GM12878 (cell line): ENCODE data around the gene CD2BP2. TPM values are rescaled to one million over a fixed set of nuclear protein-coding genes. Genes with fewer than 3 reads are reported as not detected.

ENCODE experiments used
- CHD2 ChIP-seq: IDR thresholded peaks from 2 replicates; pipeline ENCODE4 v1.6.1; 2011; ENCODE audit warnings: low read depth, low read length, improper control_type of control experiment, borderline replicate concordance
- CREB1 ChIP-seq: IDR thresholded peaks from 2 replicates; pipeline ENCODE4 v1.6.1; 2012; ENCODE audit warnings: low read depth, mild to moderate bottlenecking, inconsistent platforms
- CREM ChIP-seq: IDR thresholded peaks from 2 replicates; pipeline ENCODE4 v1.6.1; 2014; ENCODE audit warnings: antibody characterized with exemption, low read depth
- HDAC6 ChIP-seq: fragments of 200-600 bp; sonication (generic); IDR thresholded peaks from one replicate; pipeline ENCODE4 v1.8.0; 2017; ENCODE audit warnings: antibody characterized with exemption; ENCODE audit not compliant: unreplicated experiment
- HDGF ChIP-seq: fragments of 450-650 bp; IDR thresholded peaks from 2 replicates; pipeline ENCODE4 v1.6.1; 2016; ENCODE audit warnings: antibody characterized with exemption
- IKZF1 ChIP-seq: fragments of 450-650 bp; conservative IDR thresholded peaks from 2 replicates; pipeline ENCODE4 v1.6.1; 2017; ENCODE audit warnings: antibody characterized with exemption, mild to moderate bottlenecking
- NFXL1 ChIP-seq: fragments of 450-650 bp; IDR thresholded peaks from 2 replicates; pipeline ENCODE4 v1.6.1; 2017; ENCODE audit warnings: antibody characterized with exemption, mild to moderate bottlenecking, borderline replicate concordance
- PAX5 ChIP-seq: IDR thresholded peaks from 2 replicates; pipeline ENCODE4 v1.6.1; 2011; ENCODE audit warnings: low read depth, low read length, borderline replicate concordance
- POLR2A ChIP-seq: IDR thresholded peaks from 2 replicates; pipeline ENCODE4 v1.6.1; 2011; ENCODE audit warnings: low read depth, mild to moderate bottlenecking, low read length
- POU2F2 ChIP-seq: IDR thresholded peaks from 3 replicates; pipeline ENCODE4 v1.6.1; 2011; ENCODE audit warnings: low read depth, mild to moderate bottlenecking, low read length, borderline replicate concordance
- RAD51 ChIP-seq: fragments of 450-650 bp; IDR thresholded peaks from 2 replicates; pipeline ENCODE4 v1.6.1; 2016; ENCODE audit warnings: moderate library complexity, mild to moderate bottlenecking, inconsistent platforms
- RB1 ChIP-seq: fragments of 450-650 bp; formaldehyde crosslinking; IDR thresholded peaks from 2 replicates; pipeline ENCODE4 v1.6.1; 2017; ENCODE audit warnings: mild to moderate bottlenecking, borderline replicate concordance
- SIN3A ChIP-seq: IDR thresholded peaks from 2 replicates; pipeline ENCODE4 v1.6.1; 2012; ENCODE audit warnings: low read depth, low read length, improper control_type of control experiment
- SP1 ChIP-seq: IDR thresholded peaks from one replicate; pipeline ENCODE4 v1.6.1; 2011; ENCODE audit warnings: low read depth, low read length
- SPI1 ChIP-seq: IDR thresholded peaks from 2 replicates; pipeline ENCODE4 v1.6.1; 2011; ENCODE audit warnings: low read depth, mild to moderate bottlenecking, low read length, moderate library complexity, borderline replicate concordance; ENCODE audit not compliant: insufficient read depth
- SREBF1 ChIP-seq: IDR thresholded peaks from 2 replicates; pipeline ENCODE4 v1.6.1; 2012; ENCODE audit warnings: mild to moderate bottlenecking, low read length
- TCF7 ChIP-seq: IDR thresholded peaks from 2 replicates; pipeline ENCODE4 v1.6.1; 2014; ENCODE audit warnings: antibody characterized with exemption, borderline replicate concordance
- YY1 ChIP-seq: IDR thresholded peaks from 2 replicates; pipeline ENCODE4 v1.6.1; 2011; ENCODE audit warnings: low read depth, mild to moderate bottlenecking, low read length
- ZNF217 ChIP-seq: fragments of 450-650 bp; IDR thresholded peaks from 2 replicates; pipeline ENCODE4 v1.6.1; 2017; ENCODE audit warnings: antibody characterized with exemption, mild to moderate bottlenecking
- polyA plus RNA-seq, 11 experiments: library from polyadenylated mRNA; depleted of rRNA in 4 of 11; unstranded in 6 of 11; stranded (reverse) in 5 of 11; fragments of >200 nt; fragmentation: Nextera tagmentation in 4 of 11; fragmentation: Illumina TruSeq in 1 of 11; extraction: Ambion mirVana in 4 of 11; extraction: Trizol in 1 of 11; gene quantifications; 1 replicate in 1 of 11; 2 replicates in 10 of 11; pipeline versions ENCODE4 v1.2.1 to v1.2.3, GENCODE V29; 2011 to 2016; ENCODE audit warnings: inconsistent platforms in 2 of 11, missing spikeins in 2 of 11, low read depth in 1 of 11
- total RNA-seq, 4 experiments: library from RNA; depleted of rRNA in 3 of 4; stranded (reverse); fragments of >200 nt in 3 of 4; fragmentation: Illumina TruSeq in 1 of 4; extraction: Trizol in 1 of 4; gene quantifications; 2 replicates each; pipeline versions ENCODE4 v1.2.1 to v1.2.3, GENCODE V29; 2013 to 2021
- TF ChIP-seq, protein P1 (sequence below): fragments of 450-650 bp; IDR thresholded peaks from 2 replicates; pipeline ENCODE4 v1.6.1; 2017; ENCODE audit warnings: low read depth, mild to moderate bottlenecking, moderate library complexity
- TF ChIP-seq, protein P2 (sequence below): fragments of 450-650 bp; IDR thresholded peaks from 2 replicates; pipeline ENCODE4 v1.6.1; 2017; ENCODE audit warnings: antibody characterized with exemption, mild to moderate bottlenecking, moderate library complexity
- TF ChIP-seq, protein P3 (sequence below): fragments of 450-650 bp; IDR thresholded peaks from 2 replicates; pipeline ENCODE4 v1.6.1; 2016; ENCODE audit warnings: mild to moderate bottlenecking, moderate library complexity, borderline replicate concordance

The CD2BP2 gene
- total and polyA plus RNA-seq, 10 of the 15 experiments (the other 5 are each of a cell fraction or from before 2014, with no cell fraction given), result 3.3 to 47.9 (median 31.8) TPM

DNA sequence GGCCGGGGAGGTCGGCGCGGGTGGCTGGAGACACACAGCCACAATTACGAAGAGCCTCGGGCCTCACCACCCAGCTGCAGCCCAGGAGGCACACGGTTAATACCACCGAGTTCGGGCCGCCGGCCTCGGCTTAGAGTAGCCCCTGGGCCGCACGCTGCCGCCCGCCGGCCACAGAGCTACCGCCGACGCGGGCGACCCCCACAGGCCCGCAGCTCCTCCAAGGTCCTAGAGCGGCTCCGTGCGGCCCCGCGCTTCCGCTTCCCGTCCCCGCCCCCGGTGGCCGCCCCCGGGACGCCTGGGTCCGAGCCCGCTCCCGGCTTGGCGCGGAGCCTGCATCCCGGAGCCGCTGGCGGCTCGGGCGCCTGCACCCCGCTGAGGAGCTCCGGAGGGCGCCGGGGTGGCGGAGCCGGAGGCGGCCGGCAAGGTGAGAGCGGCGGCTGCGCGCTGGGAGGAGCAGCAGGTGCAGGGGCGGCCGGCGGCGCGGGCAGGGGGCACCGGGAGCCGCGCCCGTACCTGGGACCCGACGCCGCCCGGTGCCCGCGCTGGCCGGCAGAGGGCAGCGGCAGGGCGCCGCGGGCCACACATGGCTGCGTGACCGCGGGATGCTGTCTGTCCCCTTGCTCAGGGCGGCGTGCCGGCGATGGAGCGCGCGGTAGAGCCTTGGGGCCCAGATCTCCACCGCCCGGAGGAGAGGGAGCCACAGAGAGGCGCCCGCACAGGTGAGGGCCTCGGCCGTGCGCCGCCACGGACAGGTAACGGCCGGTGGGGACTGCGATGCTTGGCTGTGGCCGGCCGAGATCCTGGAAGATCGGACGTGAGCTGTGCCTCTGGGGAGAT is 40.3 kb upstream of the CD2BP2 start, which contains the start of gene ZNF48 (continued):
- TF ChIP-seq SIN3A (peak; percentile 33; the same call in 1 of the 2 replicates), HDGF (0 out of 2 replicates have a peak, but pooled peaks have one; percentile 12), RB1 (peak; percentile 84; the same call in 1 of the 2 replicates), YY1 (0 out of 2 replicates have a peak, but pooled peaks have one; percentile 18), HDAC6 (peak; percentile 51), POLR2A (peak; percentile 74), CHD2 (0 out of 2 replicates have a peak, but pooled peaks have one; percentile 31), SP1 (peak; percentile 56), TCF7 (no peak), NFXL1 (0 out of 2 replicates have a peak, but pooled peaks have one; percentile 39), CREB1 (peak; percentile 14; the same call in 1 of the 2 replicates), SREBF1 (0 out of 2 replicates have a peak, but pooled peaks have one; percentile 16), SPI1 (peak; percentile 31; the same call in 1 of the 2 replicates), PAX5 (0 out of 2 replicates have a peak, but pooled peaks have one; percentile 19), IKZF1 (peak; percentile 94), CREM (peak; percentile 35; the same call in 1 of the 2 replicates), ZNF217 (peak; percentile 83), POU2F2 (no peak), RAD51 (no peak)
- TF ChIP-seq, protein P1, sequence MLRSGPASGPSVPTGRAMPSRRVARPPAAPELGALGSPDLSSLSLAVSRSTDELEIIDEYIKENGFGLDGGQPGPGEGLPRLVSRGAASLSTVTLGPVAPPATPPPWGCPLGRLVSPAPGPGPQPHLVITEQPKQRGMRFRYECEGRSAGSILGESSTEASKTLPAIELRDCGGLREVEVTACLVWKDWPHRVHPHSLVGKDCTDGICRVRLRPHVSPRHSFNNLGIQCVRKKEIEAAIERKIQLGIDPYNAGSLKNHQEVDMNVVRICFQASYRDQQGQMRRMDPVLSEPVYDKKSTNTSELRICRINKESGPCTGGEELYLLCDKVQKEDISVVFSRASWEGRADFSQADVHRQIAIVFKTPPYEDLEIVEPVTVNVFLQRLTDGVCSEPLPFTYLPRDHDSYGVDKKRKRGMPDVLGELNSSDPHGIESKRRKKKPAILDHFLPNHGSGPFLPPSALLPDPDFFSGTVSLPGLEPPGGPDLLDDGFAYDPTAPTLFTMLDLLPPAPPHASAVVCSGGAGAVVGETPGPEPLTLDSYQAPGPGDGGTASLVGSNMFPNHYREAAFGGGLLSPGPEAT, result 0 out of 2 replicates have a peak, but pooled peaks have one; percentile 19
- TF ChIP-seq, protein P2, sequence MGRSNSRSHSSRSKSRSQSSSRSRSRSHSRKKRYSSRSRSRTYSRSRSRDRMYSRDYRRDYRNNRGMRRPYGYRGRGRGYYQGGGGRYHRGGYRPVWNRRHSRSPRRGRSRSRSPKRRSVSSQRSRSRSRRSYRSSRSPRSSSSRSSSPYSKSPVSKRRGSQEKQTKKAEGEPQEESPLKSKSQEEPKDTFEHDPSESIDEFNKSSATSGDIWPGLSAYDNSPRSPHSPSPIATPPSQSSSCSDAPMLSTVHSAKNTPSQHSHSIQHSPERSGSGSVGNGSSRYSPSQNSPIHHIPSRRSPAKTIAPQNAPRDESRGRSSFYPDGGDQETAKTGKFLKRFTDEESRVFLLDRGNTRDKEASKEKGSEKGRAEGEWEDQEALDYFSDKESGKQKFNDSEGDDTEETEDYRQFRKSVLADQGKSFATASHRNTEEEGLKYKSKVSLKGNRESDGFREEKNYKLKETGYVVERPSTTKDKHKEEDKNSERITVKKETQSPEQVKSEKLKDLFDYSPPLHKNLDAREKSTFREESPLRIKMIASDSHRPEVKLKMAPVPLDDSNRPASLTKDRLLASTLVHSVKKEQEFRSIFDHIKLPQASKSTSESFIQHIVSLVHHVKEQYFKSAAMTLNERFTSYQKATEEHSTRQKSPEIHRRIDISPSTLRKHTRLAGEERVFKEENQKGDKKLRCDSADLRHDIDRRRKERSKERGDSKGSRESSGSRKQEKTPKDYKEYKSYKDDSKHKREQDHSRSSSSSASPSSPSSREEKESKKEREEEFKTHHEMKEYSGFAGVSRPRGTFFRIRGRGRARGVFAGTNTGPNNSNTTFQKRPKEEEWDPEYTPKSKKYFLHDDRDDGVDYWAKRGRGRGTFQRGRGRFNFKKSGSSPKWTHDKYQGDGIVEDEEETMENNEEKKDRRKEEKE, result 0 out of 2 replicates have a peak, but pooled peaks have one; percentile 45
- TF ChIP-seq, protein P3, sequence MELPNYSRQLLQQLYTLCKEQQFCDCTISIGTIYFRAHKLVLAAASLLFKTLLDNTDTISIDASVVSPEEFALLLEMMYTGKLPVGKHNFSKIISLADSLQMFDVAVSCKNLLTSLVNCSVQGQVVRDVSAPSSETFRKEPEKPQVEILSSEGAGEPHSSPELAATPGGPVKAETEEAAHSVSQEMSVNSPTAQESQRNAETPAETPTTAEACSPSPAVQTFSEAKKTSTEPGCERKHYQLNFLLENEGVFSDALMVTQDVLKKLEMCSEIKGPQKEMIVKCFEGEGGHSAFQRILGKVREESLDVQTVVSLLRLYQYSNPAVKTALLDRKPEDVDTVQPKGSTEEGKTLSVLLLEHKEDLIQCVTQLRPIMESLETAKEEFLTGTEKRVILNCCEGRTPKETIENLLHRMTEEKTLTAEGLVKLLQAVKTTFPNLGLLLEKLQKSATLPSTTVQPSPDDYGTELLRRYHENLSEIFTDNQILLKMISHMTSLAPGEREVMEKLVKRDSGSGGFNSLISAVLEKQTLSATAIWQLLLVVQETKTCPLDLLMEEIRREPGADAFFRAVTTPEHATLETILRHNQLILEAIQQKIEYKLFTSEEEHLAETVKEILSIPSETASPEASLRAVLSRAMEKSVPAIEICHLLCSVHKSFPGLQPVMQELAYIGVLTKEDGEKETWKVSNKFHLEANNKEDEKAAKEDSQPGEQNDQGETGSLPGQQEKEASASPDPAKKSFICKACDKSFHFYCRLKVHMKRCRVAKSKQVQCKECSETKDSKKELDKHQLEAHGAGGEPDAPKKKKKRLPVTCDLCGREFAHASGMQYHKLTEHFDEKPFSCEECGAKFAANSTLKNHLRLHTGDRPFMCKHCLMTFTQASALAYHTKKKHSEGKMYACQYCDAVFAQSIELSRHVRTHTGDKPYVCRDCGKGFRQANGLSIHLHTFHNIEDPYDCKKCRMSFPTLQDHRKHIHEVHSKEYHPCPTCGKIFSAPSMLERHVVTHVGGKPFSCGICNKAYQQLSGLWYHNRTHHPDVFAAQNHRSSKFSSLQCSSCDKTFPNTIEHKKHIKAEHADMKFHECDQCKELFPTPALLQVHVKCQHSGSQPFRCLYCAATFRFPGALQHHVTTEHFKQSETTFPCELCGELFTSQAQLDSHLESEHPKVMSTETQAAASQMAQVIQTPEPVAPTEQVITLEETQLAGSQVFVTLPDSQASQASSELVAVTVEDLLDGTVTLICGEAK, result peak; percentile 69
